ENCODE results near the gene MNX1.

GRCh38 chr7:157035302-157035701, 24.8 kb upstream of the MNX1 start:
- TF ChIP-seq, protein P1, sequence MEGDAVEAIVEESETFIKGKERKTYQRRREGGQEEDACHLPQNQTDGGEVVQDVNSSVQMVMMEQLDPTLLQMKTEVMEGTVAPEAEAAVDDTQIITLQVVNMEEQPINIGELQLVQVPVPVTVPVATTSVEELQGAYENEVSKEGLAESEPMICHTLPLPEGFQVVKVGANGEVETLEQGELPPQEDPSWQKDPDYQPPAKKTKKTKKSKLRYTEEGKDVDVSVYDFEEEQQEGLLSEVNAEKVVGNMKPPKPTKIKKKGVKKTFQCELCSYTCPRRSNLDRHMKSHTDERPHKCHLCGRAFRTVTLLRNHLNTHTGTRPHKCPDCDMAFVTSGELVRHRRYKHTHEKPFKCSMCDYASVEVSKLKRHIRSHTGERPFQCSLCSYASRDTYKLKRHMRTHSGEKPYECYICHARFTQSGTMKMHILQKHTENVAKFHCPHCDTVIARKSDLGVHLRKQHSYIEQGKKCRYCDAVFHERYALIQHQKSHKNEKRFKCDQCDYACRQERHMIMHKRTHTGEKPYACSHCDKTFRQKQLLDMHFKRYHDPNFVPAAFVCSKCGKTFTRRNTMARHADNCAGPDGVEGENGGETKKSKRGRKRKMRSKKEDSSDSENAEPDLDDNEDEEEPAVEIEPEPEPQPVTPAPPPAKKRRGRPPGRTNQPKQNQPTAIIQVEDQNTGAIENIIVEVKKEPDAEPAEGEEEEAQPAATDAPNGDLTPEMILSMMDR (IDR thresholded peaks at IDR 0.05): no peak
- TF ChIP-seq POLR2A (IDR thresholded peaks at IDR 0.05) (no peak), EP300 (IDR thresholded peaks at IDR 0.05) (no peak), POLR2AphosphoS5 (IDR thresholded peaks at IDR 0.05) (no peak)

All from sigmoid colon (tissue), 4 donors.